ENCODE measurements around the gene ALKBH5. TPM values are rescaled to one million over a fixed set of nuclear protein-coding genes. Genes with fewer than 3 reads are reported as not detected.
A peak's percentile ranks its signal among the peaks of the same experiment; 100 is the strongest.

The ALKBH5 gene
- polyA plus RNA-seq, 2 of the 4 experiments (the other 2 are of a cell fraction) = 57.9 to 105 TPM

GRCh38 chr17:18250259-18250658 lies 66.6 kb downstream of the ALKBH5 start:
- FAIRE-seq (no peak), DNase-seq (ENCODE audit: low read depth in 1 of 2, low spot score in 1 of 2) (no peak), ATAC-seq (no peak)
- H3K4me3 ChIP-seq = no peak overlapping the region
- no peak overlapping the region for H3K27ac ChIP-seq
- TF ChIP-seq FOSB (CRISPR knock-in tag; IDR thresholded peaks at IDR 0.05) = no peak
- TF ChIP-seq MAFK (IDR thresholded peaks at IDR 0.05; ENCODE audit: partially characterized antibody) = no peak
- TF ChIP-seq EHF (CRISPR knock-in tag; IDR thresholded peaks at IDR 0.05) = no peak
- no peak for TF ChIP-seq FOXS1 (CRISPR knock-in tag; IDR thresholded peaks at IDR 0.05)
- no peak for TF ChIP-seq SREBF2 (IDR thresholded peaks at IDR 0.05)
- no peak for TF ChIP-seq CHD2 (IDR thresholded peaks at IDR 0.05; ENCODE audit: low read length, partially characterized antibody)
- TF ChIP-seq HOXB5 (CRISPR knock-in tag; IDR thresholded peaks at IDR 0.05) = no peak
- no peak for TF ChIP-seq BHLHE40 (IDR thresholded peaks at IDR 0.05; ENCODE audit: low read depth, low read length)
- no peak for TF ChIP-seq HOXB13 (CRISPR knock-in tag; IDR thresholded peaks at IDR 0.05; ENCODE audit: low read depth)
- TF ChIP-seq, protein P1, sequence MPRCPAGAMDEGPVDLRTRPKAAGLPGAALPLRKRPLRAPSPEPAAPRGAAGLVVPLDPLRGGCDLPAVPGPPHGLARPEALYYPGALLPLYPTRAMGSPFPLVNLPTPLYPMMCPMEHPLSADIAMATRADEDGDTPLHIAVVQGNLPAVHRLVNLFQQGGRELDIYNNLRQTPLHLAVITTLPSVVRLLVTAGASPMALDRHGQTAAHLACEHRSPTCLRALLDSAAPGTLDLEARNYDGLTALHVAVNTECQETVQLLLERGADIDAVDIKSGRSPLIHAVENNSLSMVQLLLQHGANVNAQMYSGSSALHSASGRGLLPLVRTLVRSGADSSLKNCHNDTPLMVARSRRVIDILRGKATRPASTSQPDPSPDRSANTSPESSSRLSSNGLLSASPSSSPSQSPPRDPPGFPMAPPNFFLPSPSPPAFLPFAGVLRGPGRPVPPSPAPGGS (IDR thresholded peaks at IDR 0.05) = no peak
- TF ChIP-seq EHMT2 (IDR thresholded peaks at IDR 0.05; ENCODE audit: low read depth) = no peak
- no peak for TF ChIP-seq ZNF302 (CRISPR knock-in tag; IDR thresholded peaks at IDR 0.05)
- no peak for TF ChIP-seq RNF2 (IDR thresholded peaks at IDR 0.05; ENCODE audit: borderline replicate concordance, low read depth)
- TF ChIP-seq, protein P2, sequence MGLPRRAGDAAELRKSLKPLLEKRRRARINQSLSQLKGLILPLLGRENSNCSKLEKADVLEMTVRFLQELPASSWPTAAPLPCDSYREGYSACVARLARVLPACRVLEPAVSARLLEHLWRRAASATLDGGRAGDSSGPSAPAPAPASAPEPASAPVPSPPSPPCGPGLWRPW (IDR thresholded peaks at IDR 0.05) = no peak
- no peaks in the 10 kb centered on the region for H3K9me3 ChIP-seq
- ChIA-PET CTCF (interaction anchor here (0.9 to 6.8 kb wide), 4 partner anchors 13 to 58 kb away, joined by 3 to 103 read pairs (median 16); no protein-coding TSS in a partner anchor), POLR2A (no interaction called here)
- H3K4me2 ChIP-seq = no peak overlapping the region
- WGBS (ENCODE audit: missing lambda C conversion rate) = 87% methylated on average over 9 of the region's 9 CpGs
- H3K4me1 ChIP-seq = peaks cover 10% of the 10 kb centered on the region; the same call in 2 of the 3 replicates

DNA sequence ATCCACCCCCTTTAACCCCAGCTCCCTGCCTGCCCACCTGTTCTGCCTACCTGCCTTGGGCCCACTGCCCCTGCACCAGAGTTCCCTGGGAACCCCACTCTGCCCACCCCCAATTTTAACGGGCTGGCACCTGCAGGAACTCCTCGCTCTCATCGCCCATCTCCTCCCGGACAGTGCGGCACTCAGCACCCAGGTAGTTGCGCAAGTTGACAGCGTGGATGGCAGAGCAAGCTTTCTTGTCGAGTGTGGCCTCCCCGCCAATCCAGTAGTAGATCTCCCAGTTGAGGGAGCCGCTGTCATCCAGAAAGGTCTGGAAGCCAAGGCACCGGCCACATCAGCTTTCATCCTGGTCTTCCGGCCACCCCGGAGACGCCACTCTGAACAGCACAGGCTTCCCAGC lies 67.1 kb downstream of the ALKBH5 start:
- CTCF ChIA-PET = interaction anchor here (0.9 to 6.8 kb wide), 4 partner anchors 12 to 58 kb away, joined by 3 to 103 read pairs (median 16); no protein-coding TSS in a partner anchor
- FAIRE-seq (no peak), ATAC-seq (no peak), DNase-seq (ENCODE audit: low read depth in 1 of 2, low spot score in 1 of 2) (no peak)
- Histone ChIP-seq H3K4me2 (no peak overlapping the region), H3K4me3 (no peak overlapping the region), H3K27ac (no peak overlapping the region), H3K9me3 (no peaks in the 10 kb centered on the region), H3K4me1 (peaks cover 10% of the 10 kb centered on the region; the same call in 2 of the 3 replicates)
- WGBS (ENCODE audit: missing lambda C conversion rate) = 93% methylated on average over 10 of the region's 14 CpGs
- POLR2A ChIA-PET = no interaction called here
- TF ChIP-seq CEBPB (IDR thresholded peaks at IDR 0.05) (peak; percentile 9 to 47; a peak in 1 of 4 replicates), REST (IDR thresholded peaks at IDR 0.05) (no peak)

- no peak for ATAC-seq
- no peak overlapping the region for H3K27ac ChIP-seq
- TF ChIP-seq MAFK (IDR thresholded peaks at IDR 0.05; ENCODE audit: partially characterized antibody) (no peak), POLR2A (IDR thresholded peaks at IDR 0.05; ENCODE audit: low read length) (no peak), NR3C1 (IDR thresholded peaks at IDR 0.05) (no peak), GATA3 (IDR thresholded peaks at IDR 0.05; ENCODE audit: borderline replicate concordance) (no peak), HOXB5 (CRISPR knock-in tag; IDR thresholded peaks at IDR 0.05) (no peak), SREBF2 (IDR thresholded peaks at IDR 0.05) (no peak)
- TF ChIP-seq, protein P3, sequence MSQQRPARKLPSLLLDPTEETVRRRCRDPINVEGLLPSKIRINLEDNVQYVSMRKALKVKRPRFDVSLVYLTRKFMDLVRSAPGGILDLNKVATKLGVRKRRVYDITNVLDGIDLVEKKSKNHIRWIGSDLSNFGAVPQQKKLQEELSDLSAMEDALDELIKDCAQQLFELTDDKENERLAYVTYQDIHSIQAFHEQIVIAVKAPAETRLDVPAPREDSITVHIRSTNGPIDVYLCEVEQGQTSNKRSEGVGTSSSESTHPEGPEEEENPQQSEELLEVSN (IDR thresholded peaks at IDR 0.05; ENCODE audit: borderline replicate concordance, low read depth) = no peak
- H3K4me2 ChIP-seq = no peak overlapping the region
- ChIA-PET POLR2A (no interaction called here), CTCF (interaction anchor here (1.6 to 6.8 kb wide), 3 partner anchors 12 to 33 kb away, joined by 3 to 103 read pairs (median 30); no protein-coding TSS in a partner anchor)
- no peak for DNase-seq (ENCODE audit: low read depth in 1 of 2, low spot score in 1 of 2)
- H3K4me3 ChIP-seq = no peak overlapping the region
- 95% methylated on average over 15 of the region's 15 CpGs for WGBS (ENCODE audit: missing lambda C conversion rate)
- no peaks in the 10 kb centered on the region for H3K9me3 ChIP-seq
- no peak for FAIRE-seq
- peaks cover 10% of the 10 kb centered on the region; the same call in 2 of the 3 replicates for H3K4me1 ChIP-seq
Measured at GRCh38 chr17:18251204-18251603, 67.6 kb downstream of the ALKBH5 start.
